ENCODE measurements around the gene CFP.

Gene CFP

DNA sequence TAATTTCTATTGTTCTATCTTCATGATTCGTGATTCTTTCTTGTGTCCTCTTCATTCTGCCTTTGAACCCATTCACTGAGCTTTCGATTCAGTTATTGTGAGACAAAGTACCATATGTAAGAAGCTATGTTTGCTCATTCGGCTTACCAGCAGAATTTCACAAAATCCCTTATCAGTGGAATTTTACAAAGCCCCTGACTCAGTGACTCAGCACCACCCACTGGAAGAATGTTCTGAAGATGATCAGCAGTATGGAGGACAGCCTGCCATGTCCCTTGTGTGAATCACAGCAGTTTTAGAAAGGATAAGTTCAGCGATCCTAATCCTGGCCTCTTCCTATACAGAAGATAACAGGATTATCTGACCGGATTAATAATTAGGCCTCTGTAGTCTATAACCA lies 35.0 kb upstream of the CFP start:
- Histone ChIP-seq H3K27ac (replicated peaks) (no peak overlapping the region), H3K4me3 (replicated peaks; ENCODE audit: insufficient read depth, low read length) (no peak overlapping the region), H3K27me3 (ENCODE audit: insufficient read depth, poor library complexity, severe bottlenecking) (no peaks in the 10 kb centered on the region)
- TF ChIP-seq, protein P1, sequence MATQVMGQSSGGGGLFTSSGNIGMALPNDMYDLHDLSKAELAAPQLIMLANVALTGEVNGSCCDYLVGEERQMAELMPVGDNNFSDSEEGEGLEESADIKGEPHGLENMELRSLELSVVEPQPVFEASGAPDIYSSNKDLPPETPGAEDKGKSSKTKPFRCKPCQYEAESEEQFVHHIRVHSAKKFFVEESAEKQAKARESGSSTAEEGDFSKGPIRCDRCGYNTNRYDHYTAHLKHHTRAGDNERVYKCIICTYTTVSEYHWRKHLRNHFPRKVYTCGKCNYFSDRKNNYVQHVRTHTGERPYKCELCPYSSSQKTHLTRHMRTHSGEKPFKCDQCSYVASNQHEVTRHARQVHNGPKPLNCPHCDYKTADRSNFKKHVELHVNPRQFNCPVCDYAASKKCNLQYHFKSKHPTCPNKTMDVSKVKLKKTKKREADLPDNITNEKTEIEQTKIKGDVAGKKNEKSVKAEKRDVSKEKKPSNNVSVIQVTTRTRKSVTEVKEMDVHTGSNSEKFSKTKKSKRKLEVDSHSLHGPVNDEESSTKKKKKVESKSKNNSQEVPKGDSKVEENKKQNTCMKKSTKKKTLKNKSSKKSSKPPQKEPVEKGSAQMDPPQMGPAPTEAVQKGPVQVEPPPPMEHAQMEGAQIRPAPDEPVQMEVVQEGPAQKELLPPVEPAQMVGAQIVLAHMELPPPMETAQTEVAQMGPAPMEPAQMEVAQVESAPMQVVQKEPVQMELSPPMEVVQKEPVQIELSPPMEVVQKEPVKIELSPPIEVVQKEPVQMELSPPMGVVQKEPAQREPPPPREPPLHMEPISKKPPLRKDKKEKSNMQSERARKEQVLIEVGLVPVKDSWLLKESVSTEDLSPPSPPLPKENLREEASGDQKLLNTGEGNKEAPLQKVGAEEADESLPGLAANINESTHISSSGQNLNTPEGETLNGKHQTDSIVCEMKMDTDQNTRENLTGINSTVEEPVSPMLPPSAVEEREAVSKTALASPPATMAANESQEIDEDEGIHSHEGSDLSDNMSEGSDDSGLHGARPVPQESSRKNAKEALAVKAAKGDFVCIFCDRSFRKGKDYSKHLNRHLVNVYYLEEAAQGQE (IDR thresholded peaks at IDR 0.05; ENCODE audit: insufficient replicate concordance, low read depth) = no peak
- no peak for TF ChIP-seq GABPA (IDR thresholded peaks at IDR 0.05; ENCODE audit: low read depth)
- TF ChIP-seq, protein P2, sequence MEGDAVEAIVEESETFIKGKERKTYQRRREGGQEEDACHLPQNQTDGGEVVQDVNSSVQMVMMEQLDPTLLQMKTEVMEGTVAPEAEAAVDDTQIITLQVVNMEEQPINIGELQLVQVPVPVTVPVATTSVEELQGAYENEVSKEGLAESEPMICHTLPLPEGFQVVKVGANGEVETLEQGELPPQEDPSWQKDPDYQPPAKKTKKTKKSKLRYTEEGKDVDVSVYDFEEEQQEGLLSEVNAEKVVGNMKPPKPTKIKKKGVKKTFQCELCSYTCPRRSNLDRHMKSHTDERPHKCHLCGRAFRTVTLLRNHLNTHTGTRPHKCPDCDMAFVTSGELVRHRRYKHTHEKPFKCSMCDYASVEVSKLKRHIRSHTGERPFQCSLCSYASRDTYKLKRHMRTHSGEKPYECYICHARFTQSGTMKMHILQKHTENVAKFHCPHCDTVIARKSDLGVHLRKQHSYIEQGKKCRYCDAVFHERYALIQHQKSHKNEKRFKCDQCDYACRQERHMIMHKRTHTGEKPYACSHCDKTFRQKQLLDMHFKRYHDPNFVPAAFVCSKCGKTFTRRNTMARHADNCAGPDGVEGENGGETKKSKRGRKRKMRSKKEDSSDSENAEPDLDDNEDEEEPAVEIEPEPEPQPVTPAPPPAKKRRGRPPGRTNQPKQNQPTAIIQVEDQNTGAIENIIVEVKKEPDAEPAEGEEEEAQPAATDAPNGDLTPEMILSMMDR (IDR thresholded peaks at IDR 0.05; ENCODE audit: insufficient read depth, low read length) = no peak
- TF ChIP-seq POLR2AphosphoS5 (IDR thresholded peaks at IDR 0.05; ENCODE audit: low read depth) = no peak
- TF ChIP-seq SPI1 (IDR thresholded peaks at IDR 0.05; ENCODE audit: borderline replicate concordance, low read depth) = no peak
- DNase-seq (ENCODE audit: low read depth in 1 of 2, low spot score in 1 of 2) = no peak

DNA sequence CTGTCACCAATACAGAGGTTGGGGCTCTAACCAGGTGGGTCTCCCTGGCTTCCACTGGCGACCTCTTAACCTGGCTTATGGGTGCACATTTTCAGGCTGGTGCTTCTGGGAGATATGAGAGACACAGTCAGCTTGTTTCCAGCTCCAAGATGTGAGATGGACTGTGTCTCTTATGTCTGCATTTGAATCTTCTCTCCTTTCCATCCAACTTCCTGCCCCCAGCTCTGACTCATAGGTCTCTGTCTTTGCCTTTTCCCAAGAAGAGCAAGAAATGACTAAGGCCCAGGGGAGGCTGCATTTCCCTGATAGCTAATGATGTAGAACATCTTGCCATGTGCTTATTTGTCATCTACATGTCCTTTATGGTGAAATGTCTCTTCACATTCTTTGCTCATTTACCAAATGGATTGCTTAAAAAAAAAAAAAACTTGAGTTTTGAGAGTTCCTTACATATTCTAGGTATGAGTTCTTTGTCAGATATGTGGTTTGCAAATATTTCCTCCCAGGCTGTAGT lies 32.5 kb upstream of the CFP start:
- H3K4me3 ChIP-seq (replicated peaks; ENCODE audit: insufficient read depth, low read length) = no peak overlapping the region
- no peak for TF ChIP-seq SPI1 (IDR thresholded peaks at IDR 0.05; ENCODE audit: borderline replicate concordance, low read depth)
- TF ChIP-seq, protein P1 (IDR thresholded peaks at IDR 0.05; ENCODE audit: insufficient replicate concordance, low read depth) = no peak
- TF ChIP-seq POLR2AphosphoS5 (IDR thresholded peaks at IDR 0.05; ENCODE audit: low read depth) = no peak
- TF ChIP-seq, protein P2 (IDR thresholded peaks at IDR 0.05; ENCODE audit: insufficient read depth, low read length) = no peak
- no peak for TF ChIP-seq GABPA (IDR thresholded peaks at IDR 0.05; ENCODE audit: low read depth)
- H3K27ac ChIP-seq (replicated peaks) = no peak overlapping the region
- no peak for DNase-seq (ENCODE audit: low read depth in 1 of 2, low spot score in 1 of 2)
- no peaks in the 10 kb centered on the region for H3K27me3 ChIP-seq (ENCODE audit: insufficient read depth, poor library complexity, severe bottlenecking)

DNA sequence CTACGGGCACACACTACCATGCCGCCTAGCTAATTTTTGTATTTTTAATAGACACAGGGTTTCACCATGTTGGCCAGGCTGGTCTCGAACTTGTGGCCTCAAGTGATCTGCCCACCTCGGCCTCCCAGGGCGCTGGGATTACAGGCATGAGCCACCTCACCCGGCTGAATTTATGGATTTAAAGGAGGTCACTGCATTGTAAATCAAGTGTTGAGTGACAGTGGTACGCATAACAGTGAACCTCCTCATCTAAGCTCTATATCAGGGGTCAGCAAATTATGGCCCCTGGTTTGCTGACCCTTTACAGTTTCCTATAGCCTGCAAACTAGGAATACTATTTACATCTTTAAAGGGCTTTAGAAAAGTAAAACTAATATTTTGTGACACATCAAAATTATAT lies 31.8 kb upstream of the CFP start:
- Histone ChIP-seq H3K27ac (replicated peaks) (no peak overlapping the region), H3K4me3 (replicated peaks; ENCODE audit: insufficient read depth, low read length) (no peak overlapping the region), H3K27me3 (ENCODE audit: insufficient read depth, poor library complexity, severe bottlenecking) (no peaks in the 10 kb centered on the region)
- DNase-seq (ENCODE audit: low read depth in 1 of 2, low spot score in 1 of 2) = no peak
- TF ChIP-seq POLR2AphosphoS5 (IDR thresholded peaks at IDR 0.05; ENCODE audit: low read depth) = no peak
- TF ChIP-seq, protein P2 (IDR thresholded peaks at IDR 0.05; ENCODE audit: insufficient read depth, low read length) = no peak
- TF ChIP-seq, protein P1 (IDR thresholded peaks at IDR 0.05; ENCODE audit: insufficient replicate concordance, low read depth) = no peak
- TF ChIP-seq SPI1 (IDR thresholded peaks at IDR 0.05; ENCODE audit: borderline replicate concordance, low read depth) = no peak
- no peak for TF ChIP-seq GABPA (IDR thresholded peaks at IDR 0.05; ENCODE audit: low read depth)
